Smooth muscle cell of bladder (primary cell): ENCODE data around the gene GAB1. TPM values are rescaled to one million over a fixed set of nuclear protein-coding genes. Genes with fewer than 3 reads are reported as not detected.

Experiments used
- total RNA-seq: library from RNA; depleted of rRNA; stranded (reverse); fragments of >200 nt; gene quantifications from 2 replicates; pipeline ENCODE4 v1.2.3, GENCODE V29; 2014

GAB1 gene
- 5.8 and 6.1 TPM in 2 replicates for total RNA-seq

DNA sequence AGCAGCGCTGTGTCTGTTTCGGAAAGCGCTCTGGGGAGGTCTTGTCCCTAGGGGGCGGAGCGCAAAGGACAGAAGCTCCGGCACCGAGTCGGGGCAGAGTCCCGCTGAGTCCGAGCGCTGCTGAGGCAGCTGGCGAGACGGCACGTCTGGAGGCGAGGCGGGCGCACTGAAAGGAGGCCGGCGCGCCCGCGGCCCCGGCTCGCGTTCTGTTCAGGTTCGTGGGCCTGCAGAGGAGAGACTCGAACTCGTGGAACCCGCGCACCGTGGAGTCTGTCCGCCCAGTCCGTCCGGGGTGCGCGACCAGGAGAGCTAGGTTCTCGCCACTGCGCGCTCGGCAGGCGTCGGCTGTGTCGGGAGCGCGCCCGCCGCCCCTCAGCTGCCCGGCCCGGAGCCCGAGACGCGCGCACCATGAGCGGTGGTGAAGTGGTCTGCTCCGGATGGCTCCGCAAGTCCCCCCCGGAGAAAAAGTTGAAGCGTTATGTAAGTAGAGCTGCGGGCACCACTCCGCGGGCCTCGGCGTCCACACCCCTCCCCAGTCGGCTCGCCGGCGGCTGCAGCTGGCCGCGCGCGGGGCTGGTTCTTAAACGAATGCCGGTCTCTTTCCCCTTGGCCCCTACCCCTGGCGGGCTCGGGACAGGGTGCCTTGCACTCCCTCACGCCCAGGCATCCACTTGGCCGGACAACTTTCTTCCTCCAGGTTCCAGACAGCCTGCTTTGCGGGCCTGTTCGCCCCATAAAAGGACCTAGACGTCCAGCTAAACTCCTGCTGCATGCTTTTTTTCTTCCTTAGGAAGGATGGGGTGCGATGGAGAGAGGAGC is at the start of gene GAB1:
GAB1 (plus strand) TSS at position 96 of the 819 bp plus-strand sequence; CDS start at position 409, 313 bp downstream.

DNA sequence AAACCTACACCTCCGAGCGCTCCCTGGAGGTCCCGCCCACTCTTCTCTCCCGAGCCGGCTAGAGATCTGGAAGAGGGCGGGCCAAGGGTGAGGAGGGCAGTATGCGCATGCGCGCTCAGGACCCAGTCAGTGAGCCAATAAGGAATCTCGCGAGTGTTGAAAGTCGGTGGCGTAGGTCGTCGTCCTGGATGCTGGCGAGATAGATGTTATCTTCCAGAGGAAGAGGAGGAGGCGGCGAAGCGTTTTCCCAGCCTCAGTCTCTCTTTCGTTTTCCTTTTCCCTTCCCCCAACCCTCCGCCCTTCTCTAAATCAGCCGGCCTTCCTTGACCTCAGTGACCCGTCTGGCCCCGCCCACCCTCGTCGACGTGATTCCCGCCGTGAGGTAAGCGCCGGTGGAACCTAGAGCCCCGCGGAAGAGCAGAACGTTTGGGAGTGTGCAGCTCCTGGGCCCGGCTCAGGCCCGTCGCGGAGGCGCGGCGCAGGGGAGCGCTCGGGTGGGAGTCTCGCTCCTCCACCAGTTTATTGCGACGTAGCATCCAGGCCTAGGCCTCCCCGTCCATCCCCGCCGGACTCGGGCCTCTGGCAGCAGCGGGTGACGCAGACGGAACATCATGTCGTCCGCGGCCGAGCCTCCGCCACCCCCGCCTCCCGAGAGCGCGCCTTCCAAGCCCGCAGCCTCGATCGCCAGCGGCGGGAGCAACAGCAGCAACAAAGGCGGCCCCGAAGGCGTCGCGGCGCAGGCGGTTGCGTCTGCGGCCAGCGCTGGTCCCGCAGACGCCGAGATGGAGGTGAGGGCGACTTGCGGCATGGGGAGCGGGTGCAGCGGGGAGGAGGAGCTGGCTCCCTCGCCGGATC is 176.9 kb downstream of the GAB1 start, which contains the start of gene SMARCA5:
SMARCA5 (plus strand) TSS at position 389 of the 855 bp plus-strand sequence; CDS start at position 612, 223 bp downstream.

Other genes with a start within 250 kb of the GAB1 start
- gene USP38, start 152.0 kb upstream of the GAB1 start, total RNA-seq: 11.4 and 16.5 TPM in 2 replicates
- 32.6 and 42.2 TPM in 2 replicates for gene SMARCA5, start 176.8 kb downstream of the GAB1 start, total RNA-seq